ENCODE data around the gene ASIC4. TPM values are rescaled to one million over a fixed set of nuclear protein-coding genes. Genes with fewer than 3 reads are reported as not detected.

Gene ASIC4
- total and polyA plus RNA-seq, 7 experiments from 2014 or later, result 0.12 to 0.49 (median 0.17) TPM; not detected in 3

- Mint-ChIP-seq H3K27ac (peak overlapping the region in 1 of 9 donors; percentile 49), H3K9me3 (peaks cover 0 to 3% (median 0%) of the 10 kb centered on the region in 11 donors), H3K4me1 (peaks cover 18 to 30% (median 25%) of the 10 kb centered on the region in 7 donors), H3K4me3 (peak overlapping the region; percentile 42 to 95 (median 83)), H3K36me3 (peaks cover 0 to 4% (median 0%) of the 10 kb centered on the region in 5 donors), H3K27me3 (peaks cover 0 to 18% (median 6%) of the 10 kb centered on the region in 5 donors)
- Histone ChIP-seq H3K9me3 (ENCODE audit: control insufficient read depth in 2 of 3, low read length in 3 of 3) (no peaks in the 10 kb centered on the region), H3K36me3 (ENCODE audit: control insufficient read depth in 2 of 3, insufficient read depth in 3 of 3, low read length in 3 of 3) (no peaks in the 10 kb centered on the region), H3K27ac (ENCODE audit: low read depth, low read length) (no peak overlapping the region), H3K4me1 (ENCODE audit: control insufficient read depth in 2 of 2, insufficient read depth in 2 of 2, low read length in 2 of 2) (peaks cover 10 to 12% of the 10 kb centered on the region in 2 donors), H3K4me3 (ENCODE audit: low read length) (peak overlapping the region; percentile 51), H3K27me3 (ENCODE audit: control insufficient read depth in 2 of 2, insufficient read depth in 2 of 2, low read length in 2 of 2) (no peaks in the 10 kb centered on the region)
- peak; percentile 78 to 91 (median 88) for DNase-seq
- peak; percentile 61 for ATAC-seq
- ChIA-PET CTCF (interaction anchor here (0.6 to 6.2 kb wide), 20 partner anchors 9 to 365 kb away, joined by 3 to 47 read pairs (median 4); partner anchors contain the start of genes CNPPD1 and STK11IP), POLR2A (interaction anchor here (0.6 to 1.6 kb wide), 2 partner anchors 10 to 43 kb away, joined by 3 to 4 read pairs; partner anchors contain the start of gene GMPPA)
- intact Hi-C loops (cut with micrococcal nuclease), result loop anchor here (1.0 to 5.0 kb wide), 18 partner anchors 19 to 1929 kb away; partner anchors contain the start of genes CNPPD1 (in 2 of the 2), AAMP (in 1 of the 2), ANKZF1 (in 1 of the 2) and ARPC2 (in 1 of the 2)
These were observed 27.4 kb downstream of the ASIC4 start for GRCh38 chr2:219541611-219542180.

- intact Hi-C loops (cut with micrococcal nuclease), result loop anchor here (1.0 to 5.0 kb wide), 17 partner anchors 9 to 1931 kb away; partner anchors contain the start of genes CNPPD1 (in 2 of the 2), GMPPA (in 2 of the 2), STK11IP (in 2 of the 2) and AAMP (in 1 of the 2)
- Mint-ChIP-seq H3K27ac (peak overlapping the region; percentile 64 to 84 (median 75)), H3K9me3 (peaks cover 0 to 3% (median 0%) of the 10 kb centered on the region in 11 donors), H3K4me3 (peak overlapping the region; percentile 81 to 95 (median 86)), H3K36me3 (peaks cover 0 to 4% (median 0%) of the 10 kb centered on the region in 5 donors), H3K27me3 (peaks cover 0 to 18% (median 6%) of the 10 kb centered on the region in 5 donors), H3K4me1 (peaks cover 18 to 30% (median 25%) of the 10 kb centered on the region in 7 donors)
- ChIA-PET POLR2A (interaction anchor here (0.6 to 1.7 kb wide), 6 partner anchors 9 to 386 kb away, joined by 3 to 6 read pairs (median 3); partner anchors contain the start of genes DNAJB2, DNPEP and OBSL1), CTCF (interaction anchor here (0.6 to 6.2 kb wide), 5 partner anchors 17 to 101 kb away, joined by 3 to 47 read pairs (median 5); partner anchors contain the start of gene STK11IP)
- peak overlapping the region; percentile 51 for H3K4me3 ChIP-seq (ENCODE audit: low read length)
- H3K27ac ChIP-seq (ENCODE audit: low read depth, low read length), result peak overlapping the region; percentile 78
- peaks cover 10 to 12% of the 10 kb centered on the region in 2 donors for H3K4me1 ChIP-seq (ENCODE audit: control insufficient read depth in 2 of 2, insufficient read depth in 2 of 2, low read length in 2 of 2)
- ATAC-seq (peak; percentile 38), DNase-seq (no peak)
- H3K9me3 ChIP-seq (ENCODE audit: control insufficient read depth in 2 of 3, low read length in 3 of 3), result no peaks in the 10 kb centered on the region
- no peaks in the 10 kb centered on the region for H3K27me3 ChIP-seq (ENCODE audit: control insufficient read depth in 2 of 2, insufficient read depth in 2 of 2, low read length in 2 of 2)
- no peaks in the 10 kb centered on the region for H3K36me3 ChIP-seq (ENCODE audit: control insufficient read depth in 2 of 3, insufficient read depth in 3 of 3, low read length in 3 of 3)
These were observed 28.8 kb downstream of the ASIC4 start for GRCh38 chr2:219542931-219543595.

- Histone ChIP-seq H3K27ac (ENCODE audit: low read depth, low read length) (peak within 1 kb of the TSS; percentile 78), H3K9me3 (ENCODE audit: control insufficient read depth in 2 of 3, low read length in 3 of 3) (no peaks in the 10 kb centered on the region), H3K4me3 (ENCODE audit: low read length) (peak within 1 kb of the TSS; percentile 51), H3K36me3 (ENCODE audit: control insufficient read depth in 2 of 3, insufficient read depth in 3 of 3, low read length in 3 of 3) (no peaks in the 10 kb centered on the region), H3K27me3 (ENCODE audit: control insufficient read depth in 2 of 2, insufficient read depth in 2 of 2, low read length in 2 of 2) (no peaks in the 10 kb centered on the region), H3K4me1 (ENCODE audit: control insufficient read depth in 2 of 2, insufficient read depth in 2 of 2, low read length in 2 of 2) (peaks cover 10 to 12% of the 10 kb centered on the region in 2 donors)
- POLR2A ChIA-PET, result interaction anchor here (0.6 to 1.7 kb wide), 7 partner anchors 9 to 386 kb away, joined by 3 to 6 read pairs (median 3); partner anchors contain the start of genes DNAJB2, DNPEP and OBSL1
- CTCF ChIA-PET, result interaction anchor here (1.6 to 6.2 kb wide), 4 partner anchors 17 to 100 kb away, joined by 4 to 47 read pairs (median 5); partner anchors contain the start of gene STK11IP
- H3K4me3 Mint-ChIP-seq, result peak within 1 kb of the TSS; percentile 83 to 95 (median 90)
- peaks cover 0 to 3% (median 0%) of the 10 kb centered on the region in 11 donors for H3K9me3 Mint-ChIP-seq
- DNase-seq (peak; percentile 79 to 94 (median 88)), ATAC-seq (peak; percentile 86)
- H3K27me3 Mint-ChIP-seq, result peaks cover 0 to 18% (median 11%) of the 10 kb centered on the region in 5 donors
- H3K36me3 Mint-ChIP-seq, result peaks cover 0 to 4% (median 0%) of the 10 kb centered on the region in 5 donors
- intact Hi-C loops (cut with micrococcal nuclease), result loop anchor here (1.0 to 5.0 kb wide), 18 partner anchors 9 to 1931 kb away; partner anchors contain the start of genes CNPPD1 (in 2 of the 2), DNAJB2 (in 2 of the 2), GMPPA (in 2 of the 2) and STK11IP (in 2 of the 2)
- peaks cover 18 to 30% (median 25%) of the 10 kb centered on the region in 7 donors for H3K4me1 Mint-ChIP-seq
- peak within 1 kb of the TSS; percentile 71 to 90 (median 78) for H3K27ac Mint-ChIP-seq
These were observed 29.5 kb downstream of the ASIC4 start, which contains the start of the genes CHPF and TMEM198 for GRCh38 chr2:219543596-219544358. CHPF (minus strand) TSS chr2:219543809; CDS start chr2:219543538, 271 bp downstream. TMEM198 (plus strand) TSS chr2:219544028; CDS start chr2:219544728, 700 bp downstream.

- POLR2A ChIA-PET, result no interaction called here
- intact Hi-C loops (cut with micrococcal nuclease), result loop anchor here (1.0 to 5.0 kb wide), 9 partner anchors 252 to 1932 kb away; partner anchors contain the start of genes DNAJB2 (in 2 of the 2), CNOT9 (in 1 of the 2), CTDSP1 (in 1 of the 2) and NHEJ1 (in 1 of the 2)
- H3K9me3 Mint-ChIP-seq, result peaks cover 0 to 3% (median 0%) of the 10 kb centered on the region in 11 donors
- peak overlapping the region; percentile 74 to 92 (median 87) for H3K4me3 Mint-ChIP-seq
- H3K36me3 Mint-ChIP-seq, result peaks cover 0 to 4% (median 0%) of the 10 kb centered on the region in 5 donors
- DNase-seq (no peak), ATAC-seq (no peak)
- Histone ChIP-seq H3K4me3 (ENCODE audit: low read length) (no peak overlapping the region), H3K27ac (ENCODE audit: low read depth, low read length) (no peak overlapping the region), H3K4me1 (ENCODE audit: control insufficient read depth in 2 of 2, insufficient read depth in 2 of 2, low read length in 2 of 2) (peaks cover 10 to 12% of the 10 kb centered on the region in 2 donors), H3K9me3 (ENCODE audit: control insufficient read depth in 2 of 3, low read length in 3 of 3) (no peaks in the 10 kb centered on the region), H3K36me3 (ENCODE audit: control insufficient read depth in 2 of 3, insufficient read depth in 3 of 3, low read length in 3 of 3) (no peaks in the 10 kb centered on the region), H3K27me3 (ENCODE audit: control insufficient read depth in 2 of 2, insufficient read depth in 2 of 2, low read length in 2 of 2) (no peaks in the 10 kb centered on the region)
- peak overlapping the region in 8 of 9 donors; percentile 40 to 90 (median 74) for H3K27ac Mint-ChIP-seq
- peaks cover 18 to 30% (median 25%) of the 10 kb centered on the region in 7 donors for H3K4me1 Mint-ChIP-seq
- H3K27me3 Mint-ChIP-seq, result peaks cover 0 to 21% (median 12%) of the 10 kb centered on the region in 5 donors
- CTCF ChIA-PET, result interaction anchor here (1.8 to 6.2 kb wide), 2 partner anchors 48 to 99 kb away, joined by 5 to 47 read pairs; a partner anchor contains a TSS
These were observed 30.3 kb downstream of the ASIC4 start for GRCh38 chr2:219544567-219544966.

- no peaks in the 10 kb centered on the region for H3K27me3 ChIP-seq (ENCODE audit: control insufficient read depth in 2 of 2, insufficient read depth in 2 of 2, low read length in 2 of 2)
- intact Hi-C loops (cut with micrococcal nuclease), result no loop called here
These were observed 31.1 kb downstream of the ASIC4 start for GRCh38 chr2:219545295-219545942.

More at GRCh38 chr2:219545295-219545942, 31.1 kb downstream of the ASIC4 start:
- Mint-ChIP-seq H3K36me3 (peaks cover 0 to 4% (median 0%) of the 10 kb centered on the region in 5 donors), H3K4me1 (peaks cover 18 to 30% (median 25%) of the 10 kb centered on the region in 7 donors), H3K27ac (peak overlapping the region in 2 of 9 donors; percentile 76 to 78), H3K9me3 (peaks cover 0 to 3% (median 0%) of the 10 kb centered on the region in 11 donors), H3K4me3 (peak overlapping the region in 5 of 10 donors; percentile 31 to 92 (median 89)), H3K27me3 (peaks cover 0 to 25% (median 13%) of the 10 kb centered on the region in 5 donors)
- DNase-seq, result no peak
- ChIA-PET CTCF (interaction anchor here (1.8 to 6.2 kb wide), 2 partner anchors 49 to 98 kb away, joined by 5 to 47 read pairs; a partner anchor contains a TSS), POLR2A (interaction anchor here (0.5 kb wide), 1 partner anchor 334 kb away, joined by 3 read pairs; no protein-coding TSS in a partner anchor)
- no peak for ATAC-seq
- Histone ChIP-seq H3K9me3 (ENCODE audit: control insufficient read depth in 2 of 3, low read length in 3 of 3) (no peaks in the 10 kb centered on the region), H3K36me3 (ENCODE audit: control insufficient read depth in 2 of 3, insufficient read depth in 3 of 3, low read length in 3 of 3) (no peaks in the 10 kb centered on the region), H3K27ac (ENCODE audit: low read depth, low read length) (no peak overlapping the region), H3K4me1 (ENCODE audit: control insufficient read depth in 2 of 2, insufficient read depth in 2 of 2, low read length in 2 of 2) (peaks cover 10 to 12% of the 10 kb centered on the region in 2 donors), H3K4me3 (ENCODE audit: low read length) (no peak overlapping the region)

Measured in naive thymus-derived CD4-positive, alpha-beta T cell (primary cell).